Iris pigment epithelial cell (primary cell): ENCODE measurements around the gene KATNAL1.

Experiments used
- DNase-seq: peaks from one replicate; pipeline ENCODE4 v3.0.0-alpha.2; 2011; ENCODE audit warnings: low read depth

The KATNAL1 gene

GRCh38 chr13:30307194-30307970 is at the start of gene KATNAL1:
Gene KATNAL1 (minus strand): TSS chr13:30307551. CDS start chr13:30283777, 23,774 bp downstream.
- peak; percentile 78 for DNase-seq

- DNase-seq: no peak
Measured at GRCh38 chr13:30355839-30356238, 48.5 kb upstream of the KATNAL1 start.

GRCh38 chr13:30355384-30355699 is 48.0 kb upstream of the KATNAL1 start:
- no peak for DNase-seq

DNA sequence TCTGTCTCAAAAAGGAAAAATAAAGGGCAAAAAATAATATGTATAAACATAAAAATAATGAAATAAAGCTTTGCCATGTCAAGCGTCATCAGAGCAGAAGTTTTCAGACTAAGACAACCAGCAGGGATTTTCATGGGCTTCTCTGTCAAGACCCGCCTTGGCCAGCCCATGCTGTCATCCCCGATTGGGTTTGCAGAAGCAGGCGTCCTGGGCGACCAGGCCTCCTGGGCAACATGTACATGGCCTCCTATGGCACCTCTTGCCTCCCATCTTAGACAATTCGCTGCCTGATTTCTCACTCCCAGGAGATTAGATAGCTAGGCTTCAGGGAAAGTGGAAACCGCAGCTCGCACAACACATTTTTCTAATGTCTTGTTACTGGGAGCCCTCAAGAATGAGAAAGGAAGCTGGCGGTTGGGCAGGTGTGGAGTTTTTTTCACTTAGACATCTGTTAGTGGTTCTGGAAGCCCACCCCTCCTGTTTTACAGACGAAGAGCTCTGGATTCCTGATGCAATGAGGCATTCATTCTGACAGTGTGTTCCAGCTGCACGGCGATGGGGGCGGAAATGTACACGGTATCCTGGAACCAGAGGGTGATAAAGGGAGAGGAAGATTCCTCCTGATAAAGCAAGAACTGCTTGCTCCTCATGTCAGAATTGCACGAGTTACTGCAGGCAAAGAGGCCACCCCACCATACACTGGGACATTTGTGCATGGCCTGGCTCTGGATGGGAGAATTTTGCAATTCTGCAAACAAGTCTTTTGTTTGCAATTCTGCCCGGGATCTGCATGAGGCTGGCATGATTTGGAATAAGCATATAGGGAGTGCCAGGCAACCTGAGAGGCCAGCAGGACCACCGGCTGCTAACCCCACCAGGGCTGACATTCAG is 47.4 kb upstream of the KATNAL1 start:
- DNase-seq: no peak

- DNase-seq: no peak
Measured at GRCh38 chr13:30353471-30354215, 46.3 kb upstream of the KATNAL1 start.

GRCh38 chr13:30353060-30353459 is 45.7 kb upstream of the KATNAL1 start:
- no peak for DNase-seq

GRCh38 chr13:30352121-30352520 is 44.8 kb upstream of the KATNAL1 start:
- DNase-seq: no peak

DNA sequence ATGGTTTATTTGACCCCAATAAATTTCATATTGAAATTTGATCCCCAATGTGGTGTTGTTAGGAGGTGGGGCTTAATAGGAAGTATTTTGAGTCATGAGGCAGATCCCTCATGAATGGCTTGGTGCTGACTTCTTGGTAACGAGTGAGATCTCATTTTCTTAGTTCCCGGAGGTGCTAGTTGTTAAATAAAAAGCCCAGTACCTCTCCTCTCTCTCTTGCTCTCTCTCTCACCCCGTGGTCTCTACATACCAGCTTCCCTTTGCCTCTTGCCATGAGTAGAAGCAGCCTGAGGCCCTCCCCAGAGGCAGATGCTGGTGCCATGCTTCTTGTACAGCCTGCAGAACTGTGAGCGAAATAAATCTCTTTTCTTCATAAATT is 39.4 kb upstream of the KATNAL1 start:
- DNase-seq: no peak

- no peak for DNase-seq
Measured at GRCh38 chr13:30346153-30346788, 38.9 kb upstream of the KATNAL1 start.

GRCh38 chr13:30345426-30346100 is 38.2 kb upstream of the KATNAL1 start:
- no peak for DNase-seq

- peak; percentile 94 for DNase-seq
Measured at GRCh38 chr13:30341815-30342570, 34.6 kb upstream of the KATNAL1 start.

GRCh38 chr13:30340331-30341250 is 33.2 kb upstream of the KATNAL1 start:
- DNase-seq: peak; percentile 91

- DNase-seq: no peak
Measured at GRCh38 chr13:30339738-30340330, 32.5 kb upstream of the KATNAL1 start.

DNA sequence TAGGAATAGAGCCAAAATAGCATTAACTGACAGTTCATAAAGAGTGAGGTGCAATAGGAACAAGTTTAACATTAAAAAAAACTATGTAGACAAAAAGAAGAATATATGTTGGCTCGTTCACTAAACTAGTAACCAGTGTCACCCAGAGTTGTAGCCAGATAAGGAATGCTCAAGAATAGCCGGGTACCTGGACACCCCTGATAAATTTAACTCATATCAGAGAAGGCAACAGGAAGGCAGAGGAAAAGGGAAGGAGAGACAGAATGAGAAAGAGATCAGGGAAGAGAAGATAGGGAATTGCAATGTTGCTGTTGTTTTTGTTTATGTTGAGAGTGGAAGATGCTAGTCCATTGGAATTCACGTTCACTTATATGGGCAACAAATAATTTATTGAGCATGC is 31.6 kb upstream of the KATNAL1 start:
- no peak for DNase-seq

DNA sequence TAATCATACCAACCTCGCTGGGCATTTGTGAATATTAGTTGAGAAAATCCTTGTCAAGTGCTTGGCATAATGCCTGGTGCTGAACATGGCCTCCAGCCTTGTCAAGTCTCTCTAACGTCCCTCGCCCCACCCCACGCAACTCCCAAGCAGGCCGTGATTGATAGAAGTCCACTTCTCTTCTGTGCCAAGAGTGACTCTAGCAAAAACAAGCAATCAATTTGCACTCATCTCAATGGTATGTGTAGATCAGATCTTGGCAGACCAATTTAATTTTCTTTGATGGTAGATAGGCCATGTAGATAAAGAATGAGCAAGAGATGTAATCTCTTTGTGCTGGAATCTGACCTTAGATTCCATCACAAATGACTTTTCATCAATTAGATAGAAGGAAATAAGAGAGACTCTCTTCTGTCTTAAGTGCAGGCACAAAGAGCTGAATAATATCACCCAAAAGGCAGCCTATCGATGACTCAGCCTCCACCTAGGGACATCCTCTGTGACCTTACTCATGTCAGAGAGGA is 31.0 kb upstream of the KATNAL1 start:
- peak; percentile 68 for DNase-seq

DNA sequence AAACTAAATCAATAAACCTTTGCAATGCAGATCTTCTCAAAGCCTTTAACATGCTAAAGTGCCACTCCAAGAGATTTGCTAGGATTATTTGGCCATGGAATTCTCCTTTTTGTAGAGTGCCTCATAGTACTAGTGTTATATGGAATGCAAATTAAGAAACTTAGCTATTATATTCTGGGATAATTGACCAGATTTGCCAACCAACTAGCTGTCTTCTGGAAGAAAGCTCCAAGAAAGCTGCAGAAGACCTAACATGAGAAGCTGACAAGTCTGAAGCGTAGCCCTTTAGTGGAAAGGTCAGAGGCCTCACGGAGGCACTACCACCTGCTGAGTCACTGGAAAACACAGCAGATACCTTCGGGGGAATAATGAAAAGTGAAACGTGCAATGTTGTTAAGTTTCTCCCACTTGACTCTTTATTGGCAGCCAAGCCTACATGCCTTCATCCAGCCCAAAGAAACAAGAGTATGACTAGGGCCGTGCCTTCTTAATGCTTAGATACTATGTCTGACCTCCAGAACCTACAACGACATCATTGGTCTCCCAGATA is 29.8 kb upstream of the KATNAL1 start:
- no peak for DNase-seq

DNA sequence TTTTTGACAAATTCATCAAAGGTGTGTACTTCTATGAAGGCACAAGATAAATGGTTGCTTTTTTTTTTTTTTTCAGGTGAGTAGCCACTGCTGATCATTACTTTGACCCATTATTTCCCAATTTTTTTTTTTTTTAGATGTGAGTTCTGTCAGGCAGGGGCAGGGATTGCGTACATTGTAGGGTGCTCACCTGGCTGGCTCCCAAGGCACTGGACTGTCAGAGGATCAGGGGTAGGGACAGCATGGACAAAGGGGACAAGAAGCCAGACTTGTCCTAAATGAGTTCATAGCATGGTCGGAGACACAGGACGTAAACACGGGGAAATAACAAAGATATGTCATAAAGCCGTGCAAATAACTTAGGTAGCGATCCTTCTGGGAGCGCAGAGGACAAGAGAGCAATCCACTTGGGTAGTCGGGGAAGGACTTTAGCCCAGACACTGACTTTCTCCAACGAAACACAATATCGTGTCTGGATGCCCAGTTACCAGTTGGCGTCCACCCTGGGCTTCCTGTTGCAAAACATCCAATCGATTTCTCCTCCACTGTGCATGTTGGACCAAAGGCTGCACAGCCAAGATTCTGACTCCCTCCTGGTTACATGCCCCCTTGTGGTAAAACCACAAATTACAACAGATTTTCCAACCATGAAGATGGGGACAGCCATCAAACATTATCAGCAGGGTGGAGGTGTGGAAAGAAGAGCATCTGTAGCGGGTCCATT is 27.5 kb upstream of the KATNAL1 start:
- peak; percentile 25 for DNase-seq

GRCh38 chr13:30333616-30334015 is 26.3 kb upstream of the KATNAL1 start:
- no peak for DNase-seq
